Measurements from ENCODE around the gene SCFD1. TPM values are rescaled to one million over a fixed set of nuclear protein-coding genes. Genes with fewer than 3 reads are reported as not detected.

The SCFD1 gene
- total RNA-seq, 1 donor from 2014 or later: 72.6 TPM

GRCh38 chr14:30751646-30752416, 129.7 kb downstream of the SCFD1 start:
- Histone ChIP-seq H3K27me3 (no peaks in the 10 kb centered on the region), H3K27ac (no peak overlapping the region), H3K4me1 (no peaks in the 10 kb centered on the region), H3K9me3 (no peaks in the 10 kb centered on the region), H3K4me3 (no peak overlapping the region), H3K36me3 (no peaks in the 10 kb centered on the region)
- no peak for ATAC-seq
- intact Hi-C loops (cut with DNase I): no loop called here
- no peak for TF ChIP-seq CTCF (IDR thresholded peaks at IDR 0.05)
- no peak for DNase-seq

- H3K9me3 ChIP-seq: no peaks in the 10 kb centered on the region
- no peak overlapping the region for H3K27ac ChIP-seq
- H3K36me3 ChIP-seq: no peaks in the 10 kb centered on the region
- H3K27me3 ChIP-seq: no peaks in the 10 kb centered on the region
- no peak for TF ChIP-seq CTCF (IDR thresholded peaks at IDR 0.05)
- intact Hi-C loops (cut with DNase I): no loop called here
- ATAC-seq (no peak), DNase-seq (no peak)
- H3K4me3 ChIP-seq: no peak overlapping the region
- H3K4me1 ChIP-seq: no peaks in the 10 kb centered on the region
Observed at GRCh38 chr14:30753452-30753851, 131.3 kb downstream of the SCFD1 start.

GRCh38 chr14:30754778-30755177, 132.7 kb downstream of the SCFD1 start:
- no peaks in the 10 kb centered on the region for H3K4me1 ChIP-seq
- H3K27ac ChIP-seq: no peak overlapping the region
- ATAC-seq (no peak), DNase-seq (no peak)
- intact Hi-C loops (cut with DNase I): no loop called here
- H3K36me3 ChIP-seq: no peaks in the 10 kb centered on the region
- H3K9me3 ChIP-seq: no peaks in the 10 kb centered on the region
- no peak overlapping the region for H3K4me3 ChIP-seq
- TF ChIP-seq CTCF (IDR thresholded peaks at IDR 0.05): no peak
- no peaks in the 10 kb centered on the region for H3K27me3 ChIP-seq

GRCh38 chr14:30756594-30756993, 134.5 kb downstream of the SCFD1 start:
- H3K9me3 ChIP-seq: no peaks in the 10 kb centered on the region
- ATAC-seq (no peak), DNase-seq (no peak)
- H3K36me3 ChIP-seq: no peaks in the 10 kb centered on the region
- H3K27me3 ChIP-seq: no peaks in the 10 kb centered on the region
- no peak overlapping the region for H3K27ac ChIP-seq
- TF ChIP-seq CTCF (IDR thresholded peaks at IDR 0.05): no peak
- H3K4me3 ChIP-seq: no peak overlapping the region
- H3K4me1 ChIP-seq: no peaks in the 10 kb centered on the region
- intact Hi-C loops (cut with DNase I): no loop called here

GRCh38 chr14:30757082-30757481, 135.0 kb downstream of the SCFD1 start:
- Histone ChIP-seq H3K36me3 (no peaks in the 10 kb centered on the region), H3K27me3 (no peaks in the 10 kb centered on the region), H3K27ac (no peak overlapping the region), H3K9me3 (no peaks in the 10 kb centered on the region), H3K4me3 (no peak overlapping the region), H3K4me1 (no peaks in the 10 kb centered on the region)
- no peak for ATAC-seq
- DNase-seq: no peak
- intact Hi-C loops (cut with DNase I): no loop called here
- TF ChIP-seq CTCF (IDR thresholded peaks at IDR 0.05): no peak

Measured in upper lobe of right lung (tissue), 1 donor.